GM18498 (cell line): ENCODE data around the gene SOBP.

Experiments used
- ATAC-seq: cut with Tn5 transposase; IDR thresholded peaks from one replicate; pipeline ENCODE4 v1.9.1; 2021; ENCODE audit warnings: mild to moderate bottlenecking, moderate library complexity; ENCODE audit not compliant: unreplicated experiment

Gene SOBP

DNA sequence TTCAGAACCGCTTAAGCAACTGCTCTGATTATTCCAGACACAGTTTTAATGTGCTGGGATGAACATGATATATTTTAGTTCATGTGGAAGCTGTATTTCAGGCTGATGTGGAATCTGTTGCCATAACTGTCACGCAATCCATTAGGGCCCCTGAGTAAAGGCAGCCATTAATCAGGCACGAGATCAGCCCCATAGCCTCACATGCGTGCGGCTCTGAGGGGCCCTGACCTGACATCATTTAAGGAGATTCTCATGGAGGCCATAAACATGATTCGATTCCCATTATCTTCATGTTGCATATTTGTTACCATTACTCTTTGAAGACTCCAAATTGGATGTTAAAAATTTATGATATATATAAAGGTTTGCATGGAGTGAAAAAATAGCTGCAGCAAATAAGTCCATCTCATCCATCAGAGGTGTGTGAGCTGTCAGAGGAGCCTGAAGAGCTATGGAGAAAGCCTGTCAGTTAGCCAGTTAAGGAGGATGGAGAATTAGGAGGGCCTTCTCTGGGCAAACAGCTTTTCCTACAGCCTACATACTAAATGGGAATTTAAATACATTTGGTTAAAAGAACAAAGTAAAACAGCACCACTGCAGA lies 89.6 kb downstream of the SOBP start:
- ATAC-seq: no peak

DNA sequence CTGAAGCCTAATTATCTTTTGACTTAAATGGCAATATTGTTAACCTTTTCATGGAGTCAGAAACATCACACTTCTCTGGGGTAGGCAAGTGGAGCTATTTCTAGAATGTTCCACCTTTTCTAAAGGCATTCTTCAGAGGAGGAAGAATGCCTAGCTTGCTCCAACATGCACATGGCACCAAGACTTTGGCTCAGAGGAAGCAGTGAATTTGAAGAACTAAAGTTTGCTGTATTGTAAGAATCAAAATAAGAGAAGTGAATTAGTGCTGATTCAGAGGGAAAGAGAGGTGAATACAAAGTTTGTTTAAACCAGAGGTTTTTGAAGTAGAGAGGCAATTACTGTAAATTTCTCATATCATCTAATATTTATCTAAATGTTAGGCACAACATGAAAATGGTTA lies 92.2 kb downstream of the SOBP start:
- ATAC-seq: no peak

DNA sequence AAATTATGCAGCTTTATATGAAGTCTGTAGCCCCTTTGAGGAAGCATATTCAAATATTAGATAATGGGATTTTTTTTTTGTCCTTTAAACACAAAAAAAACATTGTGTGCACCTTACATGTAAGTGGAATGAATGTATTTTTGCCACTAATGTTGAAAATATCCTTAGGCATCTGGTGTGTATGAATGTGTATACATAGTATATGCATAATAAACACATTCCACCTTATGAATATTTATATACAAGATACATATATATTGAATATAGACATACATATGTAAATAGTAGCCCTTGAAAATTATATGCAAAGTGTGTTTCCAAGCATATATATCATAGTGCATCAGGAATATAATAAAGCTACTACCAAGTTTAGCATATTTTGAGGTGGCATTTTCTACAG lies 94.8 kb downstream of the SOBP start:
- no peak for ATAC-seq

DNA sequence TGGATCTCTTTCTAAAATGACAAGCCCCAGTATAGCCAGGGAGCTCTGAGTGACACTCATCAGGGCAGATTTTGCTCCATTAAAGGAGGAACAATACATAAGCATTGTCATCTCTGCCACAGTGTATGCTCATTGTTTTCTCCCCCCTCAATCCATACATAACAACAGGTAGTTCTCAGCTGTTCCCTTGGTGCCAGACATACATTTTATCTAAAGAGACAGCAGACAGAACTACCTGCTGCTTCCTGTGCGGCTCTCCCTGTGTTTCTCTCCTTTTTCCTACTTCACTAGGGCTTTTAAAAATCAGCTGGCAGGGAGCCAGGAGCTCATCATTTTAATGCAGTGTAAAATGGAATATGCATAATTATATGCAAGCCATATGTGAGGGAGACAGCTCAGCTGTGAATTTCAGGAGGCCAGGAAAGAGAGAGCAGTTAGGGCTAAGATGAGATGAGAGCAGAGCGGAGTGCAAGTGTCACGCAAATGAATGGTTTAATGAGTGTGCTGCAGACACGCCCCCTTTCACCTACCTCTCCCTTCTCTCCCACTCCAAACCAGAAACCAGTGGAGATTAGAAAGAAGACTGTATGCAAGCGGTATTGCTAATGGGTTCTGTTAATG lies 96.0 kb downstream of the SOBP start:
- no peak for ATAC-seq

DNA sequence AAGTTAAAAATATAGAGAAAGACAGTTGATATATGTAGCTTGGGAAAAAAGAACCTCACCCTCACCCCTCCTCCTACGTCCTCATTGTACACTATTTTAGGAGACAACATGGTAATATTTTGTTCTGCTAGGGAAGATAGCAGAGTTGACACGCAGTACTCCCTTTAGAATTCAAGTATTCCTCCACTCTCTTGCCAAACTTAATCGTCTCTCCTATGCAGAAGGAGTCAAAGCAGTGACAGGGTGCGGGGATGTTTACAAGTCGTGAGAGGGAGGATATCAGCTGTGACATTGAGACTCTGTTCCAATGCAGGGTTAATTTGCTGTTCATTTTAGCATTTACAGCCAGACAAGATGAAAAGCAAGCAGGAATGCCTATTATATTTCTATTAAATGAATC lies 97.5 kb downstream of the SOBP start:
- no peak for ATAC-seq

DNA sequence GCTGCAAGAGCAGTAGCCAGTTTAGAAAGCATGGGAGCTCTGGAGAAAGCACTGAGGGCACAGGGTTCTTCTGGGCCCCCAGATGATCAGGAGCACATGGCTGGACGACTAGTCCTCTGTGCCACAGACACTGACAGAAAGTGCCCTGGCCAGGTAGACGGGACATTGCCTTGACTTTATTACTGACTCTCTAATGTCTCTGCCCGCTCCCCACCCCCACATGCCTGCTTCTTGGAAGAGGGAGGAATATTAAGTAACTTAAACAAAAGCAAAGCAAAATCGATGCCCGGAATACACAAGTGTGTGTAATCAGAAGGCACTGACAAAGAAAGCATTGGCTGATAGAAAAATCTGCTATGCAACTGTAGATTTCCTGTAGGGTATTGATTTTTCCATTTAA lies 99.3 kb downstream of the SOBP start:
- no peak for ATAC-seq

DNA sequence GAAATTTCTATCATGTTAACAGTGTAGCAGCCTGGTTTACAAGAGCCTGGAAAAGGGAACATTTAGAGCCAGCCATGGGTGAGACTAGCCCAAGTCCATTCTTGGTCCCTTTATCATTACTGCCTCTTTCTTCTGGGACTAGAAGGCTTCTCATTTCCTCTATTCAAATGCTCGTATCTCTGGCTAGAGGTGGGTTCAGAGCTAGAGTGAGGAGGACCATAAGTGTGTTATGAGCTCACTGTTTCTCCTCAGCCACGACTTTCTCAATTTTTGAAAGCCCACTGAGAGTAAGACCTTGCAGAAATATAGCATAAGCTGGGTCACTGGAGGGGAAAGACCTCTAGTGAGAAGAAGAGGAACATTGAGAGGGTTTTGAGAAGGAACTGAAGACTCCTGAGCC lies 100.0 kb downstream of the SOBP start:
- no peak for ATAC-seq

DNA sequence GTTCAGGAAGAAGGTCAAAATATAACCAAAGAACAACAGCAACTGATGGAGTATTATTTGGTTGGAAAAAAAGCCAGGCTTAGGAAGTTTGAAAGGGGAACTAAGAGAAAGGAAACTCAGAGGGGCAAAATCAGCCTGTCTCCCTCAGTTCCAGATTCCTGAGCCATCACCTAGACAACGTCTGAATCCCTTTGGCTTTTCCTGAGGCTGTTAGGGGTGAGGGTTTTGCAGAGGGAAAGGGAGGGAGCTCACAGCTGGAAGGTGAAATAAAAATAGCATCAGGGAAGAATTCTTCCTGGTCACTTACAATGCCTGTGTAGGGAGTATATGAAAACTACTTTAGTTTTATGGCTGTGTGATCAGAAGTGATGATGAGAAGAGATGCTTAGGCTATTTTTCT lies 100.5 kb downstream of the SOBP start:
- ATAC-seq: no peak

DNA sequence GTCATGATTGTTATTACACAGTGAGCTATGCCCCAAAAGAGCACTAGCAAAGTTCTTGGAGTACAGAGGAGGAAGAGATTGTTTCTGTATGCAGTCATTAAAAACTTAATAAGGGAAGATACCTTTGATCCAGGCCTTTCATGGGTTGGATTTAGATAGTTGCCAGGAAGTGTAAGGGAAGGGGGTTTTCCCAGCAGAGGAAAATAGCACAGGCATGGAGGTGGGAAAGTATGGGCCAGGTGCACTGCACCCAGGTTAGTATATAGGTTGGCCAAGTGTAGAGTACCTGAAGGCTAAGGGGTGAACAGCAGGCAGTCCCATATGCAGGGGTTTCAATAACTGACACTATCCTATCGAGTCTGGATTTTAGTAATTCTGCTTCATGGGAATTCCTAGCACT lies 101.4 kb downstream of the SOBP start:
- ATAC-seq: no peak

DNA sequence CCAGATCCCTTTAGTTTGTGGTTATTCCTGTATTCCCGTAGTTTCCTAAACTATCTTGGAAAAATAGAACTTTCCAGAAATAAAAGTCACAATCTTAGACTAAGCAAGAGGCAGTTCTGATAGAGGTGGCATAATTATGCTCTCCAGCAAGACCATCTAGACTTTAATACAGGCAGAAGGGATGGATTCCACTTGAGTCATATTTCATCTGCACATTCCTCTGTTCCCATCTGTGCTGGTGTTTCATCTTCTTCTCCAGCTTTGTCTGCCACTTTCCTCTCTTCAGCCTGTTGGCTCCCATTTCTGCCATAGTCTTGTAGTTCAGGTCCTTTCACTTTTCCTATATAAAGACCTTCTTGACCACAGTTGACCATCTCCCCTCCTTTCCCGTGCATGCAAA lies 102.9 kb downstream of the SOBP start:
- ATAC-seq: no peak

DNA sequence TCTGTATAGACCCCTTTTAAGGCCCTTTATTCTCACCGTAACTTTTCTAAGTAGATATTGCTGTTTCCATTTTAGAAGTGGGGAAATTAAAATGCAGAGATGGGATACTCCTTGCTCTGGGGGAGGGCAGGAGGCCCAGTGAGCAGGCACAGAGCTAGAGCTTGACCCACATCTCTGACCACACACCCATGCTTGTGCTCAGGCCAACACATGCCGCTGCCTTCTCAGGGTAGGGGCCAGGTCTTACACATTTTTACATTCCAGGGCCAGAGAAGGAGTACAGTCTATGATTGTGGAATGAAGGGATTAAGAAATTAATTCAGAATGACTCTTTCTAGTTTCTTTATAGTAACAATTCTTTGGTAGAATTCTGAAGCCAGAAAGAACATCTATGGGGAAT lies 104.8 kb downstream of the SOBP start:
- ATAC-seq: no peak

DNA sequence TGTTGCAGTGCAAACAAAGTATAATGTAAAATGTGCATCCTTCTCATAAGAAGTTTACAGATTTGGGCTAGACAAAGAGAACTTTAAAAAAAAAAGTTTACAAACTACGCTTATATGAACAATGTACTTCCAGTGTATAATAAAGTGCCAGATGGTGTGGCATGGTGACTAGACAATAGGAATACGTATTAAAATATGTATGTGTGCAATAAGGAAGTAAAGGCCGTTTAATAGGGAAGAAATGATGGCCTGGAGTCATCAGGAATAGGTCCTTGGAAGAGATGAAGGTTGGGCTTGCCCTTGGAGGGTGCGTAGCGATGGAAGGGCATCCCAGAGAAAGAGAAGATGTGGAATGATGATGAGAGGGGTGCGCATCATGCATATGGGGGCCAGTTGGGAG lies 108.2 kb downstream of the SOBP start:
- no peak for ATAC-seq

DNA sequence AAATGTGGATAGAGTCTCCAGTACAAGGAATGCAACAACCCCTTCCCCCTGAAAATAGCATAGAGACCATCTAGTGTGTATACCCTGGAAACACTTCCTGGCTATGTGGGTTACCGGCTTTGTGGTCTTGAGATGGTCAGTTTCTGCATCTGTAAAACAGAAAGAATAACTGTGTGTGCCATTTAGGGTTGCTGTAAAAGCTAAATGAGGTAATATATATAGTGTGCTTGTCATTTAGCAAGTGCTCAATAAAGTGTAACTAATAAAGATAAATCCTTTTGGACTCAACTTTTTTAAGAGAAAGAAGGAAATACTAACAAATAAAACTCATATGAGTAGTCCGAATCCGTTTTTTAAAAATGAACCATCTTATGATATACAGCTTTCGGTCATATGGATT lies 109.1 kb downstream of the SOBP start:
- no peak for ATAC-seq

DNA sequence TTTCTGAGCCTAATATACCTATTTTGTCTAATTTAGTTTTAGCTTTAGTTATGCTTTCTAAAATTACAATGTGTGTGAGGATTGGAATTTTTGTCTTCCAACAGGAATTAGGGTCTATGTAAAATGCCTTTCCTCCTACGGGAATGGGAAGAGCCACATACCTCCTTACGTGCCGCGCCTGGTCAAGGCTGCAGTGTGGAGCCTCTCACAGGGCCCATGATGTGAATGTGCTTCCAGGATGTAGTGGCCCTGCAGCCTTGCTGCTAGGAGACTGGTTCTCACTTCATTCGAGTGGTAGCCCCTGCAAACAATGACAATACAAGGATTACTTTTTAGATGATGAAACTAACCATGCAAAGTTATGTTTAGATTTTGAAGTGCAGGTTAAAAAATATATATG lies 110.2 kb downstream of the SOBP start:
- ATAC-seq: no peak

DNA sequence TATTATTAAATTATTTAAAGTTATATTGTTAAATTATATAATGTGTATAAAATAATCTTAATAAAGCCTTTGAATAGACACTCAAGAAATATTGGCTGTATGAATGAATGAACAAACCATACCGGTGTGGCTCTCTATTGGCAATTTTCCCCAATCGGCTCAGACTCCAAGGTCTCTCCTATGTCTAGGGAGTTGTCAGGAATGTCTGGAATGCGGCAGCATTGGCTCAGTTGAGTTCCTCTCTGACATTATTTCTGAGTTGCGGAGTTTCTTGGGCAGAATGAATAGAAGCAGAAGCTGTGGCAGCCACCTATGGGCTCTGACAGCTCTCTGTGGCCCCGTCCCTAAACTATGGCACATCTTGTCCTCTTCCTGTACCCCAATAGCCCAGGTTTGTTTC lies 111.0 kb downstream of the SOBP start:
- ATAC-seq: no peak

DNA sequence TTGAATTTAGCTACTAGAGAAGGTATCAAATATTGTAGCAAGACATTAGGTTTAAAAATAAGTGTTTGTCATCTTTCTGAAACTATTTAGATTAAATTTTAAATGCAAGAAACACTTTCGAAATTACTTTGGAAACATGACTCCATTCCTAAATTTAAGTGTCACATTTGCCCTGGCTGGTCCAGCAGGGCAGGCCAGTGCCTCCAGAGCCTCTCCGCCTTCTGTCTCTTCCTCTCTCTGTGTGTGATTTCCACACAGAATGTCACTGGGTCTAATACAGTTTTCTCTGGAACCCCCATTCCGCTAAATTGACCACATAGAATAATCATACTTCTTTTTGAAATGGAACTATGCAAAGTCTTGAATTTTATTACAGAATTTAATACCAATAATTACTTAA lies 111.5 kb downstream of the SOBP start:
- no peak for ATAC-seq

DNA sequence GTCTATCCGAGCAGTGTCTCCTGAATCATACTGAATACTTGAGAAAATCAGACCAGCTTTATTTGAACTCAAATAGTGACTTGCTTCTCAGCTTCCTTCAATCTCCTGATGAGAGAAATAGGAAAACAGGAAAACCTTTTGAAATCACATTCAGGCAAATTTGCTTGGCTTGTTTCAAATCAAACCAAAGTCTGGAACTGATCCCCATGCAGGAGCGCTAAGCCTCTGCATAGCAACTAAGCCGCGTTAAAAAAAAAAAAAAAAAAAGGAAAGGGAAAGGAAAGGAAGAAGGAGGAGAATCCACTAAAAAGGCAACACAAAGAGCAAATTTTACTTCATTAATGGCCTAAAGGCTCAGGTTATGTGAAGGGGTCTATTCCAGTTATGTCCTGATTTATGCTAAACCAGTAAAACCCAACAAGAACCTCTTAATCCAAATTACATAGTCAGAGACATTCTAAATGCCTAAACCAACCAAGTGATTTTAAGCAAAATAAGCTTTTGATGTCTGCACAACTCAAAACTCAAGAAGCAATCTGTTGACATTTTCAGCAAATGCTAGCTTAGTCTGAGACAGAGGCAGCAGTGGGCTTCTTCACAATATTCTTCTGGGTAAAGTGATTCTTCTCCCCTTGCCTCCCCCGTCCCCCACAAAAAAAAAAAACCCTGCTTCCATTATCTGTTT lies 112.5 kb downstream of the SOBP start:
- no peak for ATAC-seq

DNA sequence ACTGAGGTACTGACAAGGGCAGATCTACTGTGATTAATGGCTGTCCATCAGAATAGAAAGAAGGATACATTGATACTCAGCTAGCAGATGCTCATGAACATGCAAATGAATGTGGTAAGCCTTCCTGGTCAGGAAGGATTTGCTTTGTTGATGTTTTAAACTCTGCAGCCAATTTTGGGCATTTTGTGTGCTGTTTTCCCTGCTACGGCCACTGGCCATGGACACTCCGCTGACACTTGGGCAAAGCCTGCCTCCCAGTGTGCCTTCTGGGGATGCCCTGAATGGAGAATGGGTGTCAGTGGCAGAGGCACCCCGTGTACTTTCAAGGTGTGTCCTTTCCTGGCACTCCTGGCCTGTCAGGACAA lies 113.1 kb downstream of the SOBP start:
- ATAC-seq: no peak

DNA sequence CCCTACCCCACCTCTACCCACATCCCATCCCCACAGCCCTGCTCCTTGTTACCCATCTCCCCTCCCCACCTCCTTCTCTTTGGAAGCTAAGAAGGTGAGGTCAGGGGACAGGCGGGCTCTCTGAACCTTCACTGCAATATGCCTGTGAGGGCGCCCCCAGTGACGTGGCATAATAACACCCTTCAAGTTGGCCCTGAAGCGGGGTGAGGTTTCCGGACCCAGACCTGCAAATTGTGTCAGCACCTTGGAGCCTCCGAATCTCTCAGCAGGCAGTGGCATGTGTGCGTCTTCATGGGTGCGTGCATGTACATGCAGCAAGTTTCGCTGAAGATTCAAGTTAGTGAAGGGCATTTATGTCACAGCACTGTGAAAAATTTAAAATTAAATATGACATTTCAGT lies 114.6 kb downstream of the SOBP start:
- no peak for ATAC-seq

DNA sequence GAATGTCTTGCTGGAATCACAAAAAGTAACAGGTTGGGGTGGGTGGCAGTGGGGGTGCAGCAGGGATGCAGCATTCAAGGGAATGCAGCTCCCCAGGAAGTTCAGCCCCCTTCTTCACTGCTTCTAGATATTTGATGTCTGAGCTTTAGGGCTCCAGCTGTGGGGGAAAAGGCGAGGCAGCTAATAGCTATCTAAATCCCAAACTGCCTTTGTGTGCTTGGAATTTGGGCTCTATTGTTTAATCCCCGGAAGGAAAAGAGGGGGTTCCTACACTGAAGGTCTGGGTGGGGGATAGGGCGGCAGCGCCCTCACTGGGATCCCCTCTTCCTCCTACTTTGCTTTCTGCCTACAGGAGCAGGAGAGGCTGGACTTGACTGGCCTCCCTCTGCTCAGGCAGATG lies 116.5 kb downstream of the SOBP start:
- no peak for ATAC-seq

DNA sequence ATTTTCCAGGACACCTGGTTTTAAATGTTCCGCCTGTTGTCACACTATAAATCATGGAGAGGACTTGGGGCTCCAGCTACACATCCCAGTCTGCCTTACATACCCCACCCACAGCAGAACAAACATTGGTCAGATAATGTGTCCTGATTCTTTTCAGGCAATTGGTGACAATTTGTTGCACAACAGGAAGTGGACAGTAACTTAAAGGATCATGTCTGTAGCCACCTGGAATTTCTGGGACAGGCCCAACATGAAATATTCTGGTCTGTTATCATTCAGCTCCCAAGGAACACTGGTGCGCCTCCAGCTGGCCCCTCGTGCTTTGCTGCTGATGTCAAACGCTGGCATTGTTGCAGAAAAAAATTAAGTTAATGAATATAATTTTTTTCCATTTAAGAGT lies 117.2 kb downstream of the SOBP start:
- no peak for ATAC-seq

DNA sequence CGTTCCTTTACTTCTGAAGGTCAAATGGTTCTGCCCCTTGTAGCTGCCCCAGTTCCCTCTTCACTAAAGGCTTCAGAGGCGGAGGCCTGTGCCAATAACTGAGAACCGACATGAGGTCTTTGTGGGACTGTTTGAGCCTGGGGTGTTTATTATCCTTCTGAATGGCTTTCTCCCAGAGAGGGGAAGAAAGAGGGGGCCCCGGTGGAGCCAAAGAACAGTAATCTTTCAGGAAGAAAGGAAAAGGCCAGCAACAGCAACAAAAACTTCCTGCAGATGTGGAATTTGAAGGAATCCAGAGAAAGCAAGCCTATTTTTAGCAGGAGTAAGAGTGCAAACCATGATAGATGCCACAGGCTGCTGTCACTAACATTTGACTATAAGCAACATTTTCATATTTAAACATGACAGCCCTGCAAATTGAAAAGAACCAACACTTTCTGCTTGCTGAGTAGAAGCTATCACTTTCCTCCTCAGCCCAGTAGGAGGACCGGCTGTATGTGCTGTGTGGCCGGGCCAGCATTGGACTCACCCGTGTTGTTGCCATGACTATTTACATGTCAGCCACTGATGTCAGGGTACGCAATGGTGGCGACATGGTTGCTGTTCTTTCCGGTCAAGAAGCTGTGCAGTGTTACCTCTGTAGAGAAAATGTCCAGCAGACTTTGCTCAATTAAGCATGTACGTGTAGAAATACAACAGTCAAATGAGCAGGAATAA lies 121.3 kb downstream of the SOBP start:
- ATAC-seq: no peak
